ENCODE data around the gene TDRD10.

TDRD10 gene

DNA sequence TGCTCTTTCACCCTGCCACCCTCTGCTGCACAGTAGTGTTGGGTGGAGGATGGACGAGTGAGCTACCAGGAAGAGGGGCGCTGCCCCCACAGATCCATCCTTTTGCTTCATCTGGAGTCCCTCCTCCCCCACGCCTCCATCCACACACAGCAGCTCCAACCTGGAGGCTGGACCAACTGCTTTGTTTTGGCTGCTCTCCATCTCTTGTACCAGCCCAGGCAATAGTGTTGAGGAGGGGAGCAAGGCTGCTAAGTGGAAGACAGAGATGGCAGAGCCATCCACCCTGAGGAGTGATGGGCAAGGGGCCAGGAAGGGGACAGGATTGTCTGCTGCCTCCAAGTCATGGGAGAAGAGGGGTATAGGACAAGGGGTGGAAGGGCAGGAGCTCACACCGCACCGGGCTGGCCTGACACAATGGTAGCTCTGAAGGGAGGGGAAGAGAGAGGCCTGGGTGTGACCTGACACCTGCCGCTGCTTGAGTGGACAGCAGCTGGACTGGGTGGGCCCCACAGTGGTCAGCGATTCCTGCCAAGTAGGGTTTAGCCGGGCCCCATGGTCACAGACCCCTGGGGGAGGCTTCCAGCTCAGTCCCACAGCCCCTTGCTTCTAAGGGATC, 74.0 kb downstream of the TDRD10 start:
- DNase-seq (ENCODE audit: low read depth in 4 of 4, low spot score in 1 of 4) = no peak

DNA sequence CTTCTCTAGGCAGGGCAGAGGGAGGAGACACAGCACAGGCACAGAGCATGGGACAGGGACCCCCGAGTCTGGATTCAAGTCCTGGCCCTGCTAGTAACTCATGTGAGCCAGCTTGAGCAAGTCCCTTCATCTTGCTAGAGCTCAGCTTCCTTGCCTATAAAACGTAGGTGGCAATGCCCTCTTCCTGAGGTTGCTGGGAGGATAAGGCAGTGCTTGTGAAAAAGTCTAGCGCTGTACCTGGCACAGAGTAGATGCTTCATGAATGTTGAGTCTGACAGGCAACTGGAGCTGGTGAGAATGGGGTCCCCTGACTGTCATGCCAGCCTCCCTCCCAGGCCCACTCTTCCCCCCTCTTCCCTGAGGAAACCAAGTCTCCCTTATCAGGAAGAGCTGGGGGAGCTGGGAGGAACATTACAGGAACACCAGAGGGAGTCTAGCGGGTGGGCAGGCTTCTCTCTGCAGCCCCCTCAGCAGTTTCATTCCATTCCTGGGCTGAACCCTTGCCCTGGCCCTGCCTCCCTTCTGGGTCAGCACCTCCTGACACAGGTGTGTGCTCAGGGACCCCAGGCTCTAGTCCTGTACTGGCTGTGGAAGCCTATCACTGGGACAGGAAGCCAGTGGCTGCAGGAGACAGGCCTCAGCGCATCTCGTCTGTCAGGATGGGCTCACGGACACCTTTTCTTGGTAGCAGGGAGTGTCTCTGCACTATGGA, 75.5 kb downstream of the TDRD10 start:
- no peak for DNase-seq (ENCODE audit: low read depth in 4 of 4, low spot score in 1 of 4)

DNA sequence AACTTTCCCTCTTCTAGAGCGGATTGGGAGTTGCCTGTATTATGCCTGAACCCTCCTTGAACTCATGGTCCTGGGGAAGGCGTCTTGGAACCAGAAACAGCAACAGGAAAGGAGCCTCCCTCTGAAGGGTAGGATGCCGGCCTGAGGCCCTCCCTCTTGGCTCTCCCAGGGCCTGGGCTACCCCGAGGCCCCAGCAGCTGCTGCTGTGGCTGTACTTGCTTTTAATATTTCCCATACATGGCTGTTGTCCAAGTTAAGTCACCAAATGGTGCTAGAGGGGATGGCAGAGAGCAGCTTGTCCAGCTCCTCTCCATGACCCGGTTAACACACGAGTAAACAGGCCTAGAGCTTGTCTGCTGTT, 76.0 kb downstream of the TDRD10 start:
- no peak for DNase-seq (ENCODE audit: low read depth in 4 of 4, low spot score in 1 of 4)

DNA sequence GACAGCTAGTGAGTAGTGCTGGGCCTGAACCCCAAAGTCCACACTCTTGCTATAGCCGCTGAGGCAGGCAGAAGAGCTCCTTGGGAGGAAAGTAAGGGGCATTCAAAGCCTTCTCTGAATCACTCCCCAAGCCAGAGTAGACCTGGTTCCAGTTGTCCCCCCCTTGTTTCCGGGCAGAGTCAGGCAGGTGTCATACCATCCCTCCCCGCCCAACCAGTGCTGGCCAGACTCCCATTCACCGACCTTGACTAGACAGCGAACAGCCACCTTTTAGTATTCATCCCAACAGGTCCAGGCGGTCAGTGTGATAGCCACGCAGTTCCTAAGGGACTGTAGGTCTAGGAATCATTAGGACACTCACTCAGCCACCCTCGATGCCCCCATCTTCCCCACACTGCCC, 77.4 kb downstream of the TDRD10 start:
- no peak for DNase-seq (ENCODE audit: low read depth in 4 of 4, low spot score in 1 of 4)

DNA sequence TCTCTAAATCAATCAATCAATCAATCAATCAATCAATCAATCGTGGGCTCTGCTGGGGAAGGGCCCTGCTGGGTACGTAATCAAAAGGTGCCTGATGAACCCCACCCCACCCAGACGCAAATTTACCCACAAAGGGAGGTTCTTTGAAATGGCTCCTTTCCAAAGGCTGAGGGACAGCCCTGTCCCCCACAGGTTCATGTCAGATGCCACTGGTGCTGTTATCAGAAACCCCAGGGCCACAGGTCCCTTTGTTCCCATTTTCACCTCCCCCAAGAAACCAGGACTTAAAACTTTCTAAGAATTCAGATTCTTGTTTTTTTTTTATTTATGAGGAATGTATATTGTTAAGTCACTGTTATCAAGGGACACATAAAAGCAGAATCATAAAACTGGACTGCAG, 79.7 kb downstream of the TDRD10 start:
- no peak for DNase-seq (ENCODE audit: low read depth in 4 of 4, low spot score in 1 of 4)

DNA sequence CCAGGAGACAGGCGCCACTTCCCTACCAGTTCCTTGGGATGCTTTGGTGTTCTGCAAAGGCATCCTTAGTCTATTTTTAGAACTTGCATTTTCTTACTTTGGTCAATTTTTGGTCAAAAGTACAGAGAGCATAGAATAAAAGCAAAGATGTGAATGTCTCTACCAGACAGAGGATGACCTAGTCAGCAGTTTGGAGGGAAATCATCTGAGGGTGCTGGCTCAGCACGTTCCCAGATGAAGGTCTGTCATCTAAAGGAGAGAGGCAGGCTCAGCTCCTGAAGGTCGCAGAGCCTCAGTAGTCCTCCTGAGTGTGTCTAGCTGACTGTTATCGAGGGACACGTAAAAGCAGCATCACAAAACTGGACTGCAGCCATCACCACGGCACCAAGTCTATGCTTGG, 80.9 kb downstream of the TDRD10 start:
- no peak for DNase-seq (ENCODE audit: low read depth in 4 of 4, low spot score in 1 of 4)

DNA sequence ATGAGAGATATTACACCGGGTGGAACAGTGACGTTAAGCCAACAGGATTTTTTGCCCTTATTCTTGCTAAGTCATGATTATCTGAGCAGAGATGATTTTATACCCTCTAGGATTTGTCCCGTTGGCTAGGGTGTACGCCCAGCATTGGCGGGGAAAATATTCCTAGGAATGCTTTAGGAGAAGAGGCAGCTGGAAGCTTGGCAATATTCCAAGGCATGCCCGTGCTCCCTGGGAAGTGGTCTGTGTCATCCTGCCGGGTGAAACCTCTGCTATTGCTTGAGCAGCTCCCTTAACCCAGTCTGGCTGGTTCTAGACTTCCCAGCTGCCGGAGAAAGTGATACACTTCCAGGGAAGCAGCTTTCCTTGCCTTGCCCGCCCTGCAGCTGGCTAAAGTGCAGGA, 81.8 kb downstream of the TDRD10 start:
- DNase-seq (ENCODE audit: low read depth in 4 of 4, low spot score in 1 of 4) = no peak

DNA sequence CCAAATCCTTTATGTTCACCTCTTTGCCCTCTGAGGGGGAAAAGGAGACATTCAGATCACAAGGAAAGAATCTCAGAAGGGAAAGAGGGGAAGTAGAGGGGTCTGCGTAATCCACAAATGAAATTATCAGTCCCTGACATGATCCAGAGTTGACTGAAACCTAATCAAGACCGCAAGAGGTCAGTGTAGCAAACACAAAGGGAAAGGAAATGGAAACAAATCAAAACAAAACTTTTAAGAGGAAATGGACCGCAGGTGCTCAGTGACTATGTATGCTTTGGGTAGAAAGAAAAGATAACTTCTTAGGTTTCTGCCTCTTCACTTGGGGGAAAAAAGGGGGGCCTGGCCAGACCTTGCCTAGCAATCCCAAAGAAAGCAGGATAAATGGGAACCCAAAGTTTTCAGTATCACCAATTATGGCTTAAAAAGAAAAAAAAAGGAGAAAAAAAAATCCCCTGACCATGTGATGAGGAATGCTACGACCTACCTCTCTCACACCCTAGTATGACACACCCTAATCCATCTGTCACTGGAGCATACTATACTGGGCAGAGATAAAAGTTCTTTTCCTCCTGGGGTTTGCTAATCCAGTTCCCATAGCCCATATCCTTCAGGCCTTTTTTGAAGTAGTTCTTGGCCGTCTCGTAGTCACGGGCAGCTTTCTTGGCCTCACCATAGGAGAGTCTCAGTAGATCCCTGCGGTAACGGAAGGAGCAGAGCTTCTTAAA, 82.4 kb downstream of the TDRD10 start:
- no peak for DNase-seq (ENCODE audit: low read depth in 4 of 4, low spot score in 1 of 4)

DNA sequence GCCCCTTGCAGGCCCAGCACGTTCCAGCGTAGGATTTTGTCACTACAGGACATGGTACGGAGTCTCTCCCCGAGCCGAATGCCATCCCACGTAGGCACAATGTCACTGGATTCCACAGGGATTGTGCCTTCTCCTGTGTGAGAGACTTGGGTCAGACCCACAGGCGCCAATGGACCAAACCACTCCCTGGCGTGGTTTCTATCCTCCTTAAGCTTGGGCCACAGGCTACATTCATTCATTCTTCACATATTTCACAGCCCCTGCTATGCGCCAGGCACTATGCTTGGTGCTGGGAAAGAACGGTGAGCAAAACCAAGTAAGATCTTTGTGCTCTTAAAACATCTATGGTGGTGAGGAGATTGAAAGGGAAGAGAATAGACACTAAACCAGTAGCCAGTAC, 84.2 kb downstream of the TDRD10 start:
- DNase-seq (ENCODE audit: low read depth in 4 of 4, low spot score in 1 of 4) = no peak

DNA sequence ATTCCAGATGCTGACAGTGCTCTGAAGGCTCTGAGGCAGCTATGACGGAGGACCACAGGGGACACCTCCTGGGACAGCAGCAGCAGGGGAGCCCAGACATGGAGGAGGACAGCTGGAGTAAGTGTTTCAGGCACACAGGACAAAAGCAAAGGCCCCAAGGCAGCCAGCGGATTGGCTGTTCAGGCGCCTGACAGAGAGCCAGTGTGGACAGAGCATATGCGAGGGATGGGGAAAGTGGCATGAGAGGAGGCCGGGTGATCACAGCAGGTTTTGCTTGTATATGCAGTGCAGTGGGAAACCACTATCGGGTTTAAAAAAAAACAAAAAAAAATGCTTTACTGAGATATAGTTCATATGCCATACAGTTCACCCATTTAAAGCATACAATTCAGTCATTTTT, 84.6 kb downstream of the TDRD10 start:
- no peak for DNase-seq (ENCODE audit: low read depth in 4 of 4, low spot score in 1 of 4)

DNA sequence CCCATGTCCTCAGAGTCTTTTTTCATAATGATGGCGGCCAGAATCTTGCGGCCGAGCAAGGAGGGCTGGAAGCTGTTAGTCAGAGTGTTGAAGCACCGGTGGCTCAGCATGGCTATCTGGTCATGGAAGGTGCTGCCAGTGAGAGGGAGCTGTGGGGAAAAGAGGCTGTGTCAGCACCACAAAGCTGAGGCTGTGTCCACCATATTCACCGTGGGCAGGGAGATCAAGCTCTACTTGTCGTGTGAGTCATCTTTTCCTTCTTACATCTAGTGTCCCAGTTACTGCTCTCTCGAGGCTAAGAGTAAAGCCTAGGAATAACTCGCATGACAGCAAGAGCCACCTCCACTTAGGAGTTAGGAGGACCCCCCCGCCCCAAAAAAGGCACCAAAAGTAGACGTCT, 87.8 kb downstream of the TDRD10 start:
- no peak for DNase-seq (ENCODE audit: low read depth in 4 of 4, low spot score in 1 of 4)

DNA sequence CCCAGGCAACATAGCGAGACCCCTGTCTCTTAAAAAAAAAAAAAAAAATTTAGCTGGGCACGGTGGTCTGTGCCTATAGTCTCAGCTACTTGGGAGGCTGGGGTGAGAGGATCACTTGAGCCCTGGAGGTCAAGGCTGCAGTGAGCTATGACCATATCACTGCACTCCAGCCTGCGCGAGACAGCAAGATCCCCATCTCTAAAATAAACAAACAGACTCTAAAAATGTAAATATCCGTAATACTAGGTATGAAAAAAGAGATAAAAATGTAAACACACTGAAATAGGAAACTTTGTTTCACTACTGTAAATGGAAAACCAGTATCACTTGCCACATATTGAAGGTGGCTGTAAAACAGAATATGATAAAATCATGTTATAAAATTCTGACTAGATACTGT, 88.7 kb downstream of the TDRD10 start:
- no peak for DNase-seq (ENCODE audit: low read depth in 4 of 4, low spot score in 1 of 4)

DNA sequence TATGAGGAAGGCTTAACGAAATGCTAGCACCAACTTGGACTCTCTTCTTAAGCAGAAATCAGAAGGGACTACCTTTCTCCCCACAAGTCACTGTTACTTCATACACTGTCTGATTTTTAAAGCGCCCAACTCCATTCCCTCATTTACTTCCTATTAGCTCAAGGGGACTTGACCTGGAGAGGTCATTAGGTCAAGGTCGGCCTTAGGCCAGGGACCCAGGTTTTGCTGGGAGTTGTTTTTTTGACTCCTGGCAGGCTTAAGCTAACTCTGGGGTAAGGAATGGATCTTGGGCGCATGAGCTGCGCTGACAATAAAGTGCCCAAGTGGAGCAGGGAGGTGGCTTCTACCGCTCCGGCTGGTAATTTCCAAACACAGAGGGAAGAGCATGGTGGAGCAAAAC, 89.2 kb downstream of the TDRD10 start:
- DNase-seq (ENCODE audit: low read depth in 4 of 4, low spot score in 1 of 4) = no peak

DNA sequence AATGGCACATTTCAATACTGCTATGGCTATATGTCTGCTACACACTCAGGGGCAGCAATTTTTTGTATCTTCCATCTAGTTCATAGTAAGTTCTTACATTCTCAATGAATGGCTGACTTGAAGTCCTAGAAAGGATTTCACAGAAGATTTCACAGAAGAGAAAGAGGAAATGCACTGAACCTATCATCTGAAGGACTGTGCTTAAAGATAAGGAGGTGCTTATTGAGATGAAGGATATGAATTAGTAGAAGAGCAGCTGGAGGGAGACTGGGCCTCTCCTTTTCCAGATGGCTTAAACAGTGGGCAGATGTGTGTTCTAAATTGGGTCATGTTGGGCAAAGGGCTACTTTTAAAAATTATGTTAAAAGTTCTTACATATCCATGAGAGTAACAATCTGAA, 91.4 kb downstream of the TDRD10 start:
- no peak for DNase-seq (ENCODE audit: low read depth in 4 of 4, low spot score in 1 of 4)

DNA sequence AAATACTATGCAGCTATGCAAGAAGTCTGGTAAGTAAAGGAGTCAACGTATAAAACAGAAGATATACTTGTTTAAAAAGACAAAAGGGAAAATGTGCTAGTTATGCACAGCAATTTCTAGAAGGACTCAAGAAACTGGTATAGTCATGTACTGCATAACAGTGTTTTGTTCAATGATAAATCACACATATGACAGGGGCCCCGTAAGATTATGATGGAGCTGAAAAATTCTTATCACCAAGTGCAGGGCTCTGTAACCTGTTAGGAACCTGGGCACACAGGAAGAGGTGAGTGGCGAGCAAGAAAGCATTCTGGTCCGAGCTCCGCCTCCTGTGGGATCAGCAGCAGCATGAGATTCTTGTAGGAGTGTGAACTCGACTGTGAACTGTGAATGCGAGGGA, 92.8 kb downstream of the TDRD10 start:
- no peak for DNase-seq (ENCODE audit: low read depth in 4 of 4, low spot score in 1 of 4)

DNA sequence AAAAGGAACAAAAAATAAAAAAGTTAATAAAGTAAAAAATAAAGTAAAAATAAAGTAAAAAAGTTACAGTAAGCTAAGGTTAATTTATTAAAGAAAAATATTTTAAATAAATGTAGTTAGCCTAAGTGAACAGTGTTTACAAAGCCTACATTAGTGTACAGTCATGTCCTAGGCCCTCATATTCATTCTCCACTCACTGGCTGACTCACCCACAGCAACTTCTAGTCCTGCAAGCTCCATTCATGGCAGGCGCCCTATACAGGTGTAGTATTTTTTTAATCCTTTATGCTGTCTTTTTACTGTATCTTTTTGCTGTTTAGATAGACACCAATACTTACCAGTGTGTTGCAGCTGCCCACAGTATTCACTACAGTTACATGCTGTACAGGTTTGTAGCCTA, 93.6 kb downstream of the TDRD10 start:
- DNase-seq (ENCODE audit: low read depth in 4 of 4, low spot score in 1 of 4) = no peak
